HG03575 (cell line): ENCODE results near the gene TTPAL.
"Not testable (repeated sequence)": the region's sequence is repeated elsewhere in the genome, so short reads cannot be mapped to it uniquely, and the experiment has no call there.

ENCODE experiments used
- ATAC-seq: cut with Tn5 transposase; IDR thresholded peaks from one replicate; pipeline ENCODE4 v1.9.1; 2021; ENCODE audit not compliant: unreplicated experiment, insufficient number of reproducible peaks, low FRiP score; ENCODE audit errors: extremely low read depth

TTPAL gene

GRCh38 chr20:44461803-44462174 is 13.9 kb upstream of the TTPAL start:
- ATAC-seq, result no peak

GRCh38 chr20:44463466-44463865 is 12.2 kb upstream of the TTPAL start:
- no peak for ATAC-seq

GRCh38 chr20:44464514-44464913 is 11.2 kb upstream of the TTPAL start:
- no peak for ATAC-seq

- ATAC-seq, result no peak
Observed at GRCh38 chr20:44465001-44465560, 10.6 kb upstream of the TTPAL start.

- ATAC-seq, result no peak
Observed at GRCh38 chr20:44467289-44467883, 8.3 kb upstream of the TTPAL start.

GRCh38 chr20:44468044-44468782 is 7.5 kb upstream of the TTPAL start:
- no peak for ATAC-seq

GRCh38 chr20:44470327-44470726 is 5.3 kb upstream of the TTPAL start:
- no peak for ATAC-seq

- no peak for ATAC-seq
Observed at GRCh38 chr20:44471481-44471882, 4.2 kb upstream of the TTPAL start.

GRCh38 chr20:44472283-44472682 is 3.4 kb upstream of the TTPAL start:
- ATAC-seq, result not testable (repeated sequence)

- no peak for ATAC-seq
Observed at GRCh38 chr20:44475372-44475693, 341 bp upstream of the TTPAL start.

- no peak for ATAC-seq
Observed at GRCh38 chr20:44477151-44477550, 1.5 kb downstream of the TTPAL start.

- no peak for ATAC-seq
Observed at GRCh38 chr20:44478206-44478605, 2.5 kb downstream of the TTPAL start.

- no peak for ATAC-seq
Observed at GRCh38 chr20:44479643-44480042, 4.0 kb downstream of the TTPAL start.

GRCh38 chr20:44480097-44480496 is 4.4 kb downstream of the TTPAL start:
- no peak for ATAC-seq

- ATAC-seq, result no peak
Observed at GRCh38 chr20:44481719-44482416, 6.2 kb downstream of the TTPAL start.

- ATAC-seq, result no peak
Observed at GRCh38 chr20:44483112-44483511, 7.4 kb downstream of the TTPAL start.

GRCh38 chr20:44485078-44485829 is 9.6 kb downstream of the TTPAL start:
- no peak for ATAC-seq

GRCh38 chr20:44485830-44486198 is 10.1 kb downstream of the TTPAL start:
- no peak for ATAC-seq

GRCh38 chr20:44488551-44488950 is 12.9 kb downstream of the TTPAL start:
- ATAC-seq, result no peak
